Colonic mucosa (tissue), 4 donors: ENCODE results near the gene ADARB2. TPM values are rescaled to one million over a fixed set of nuclear protein-coding genes. Genes with fewer than 3 reads are reported as not detected.

ENCODE experiments used
- DNase-seq: peaks from one replicate; pipeline ENCODE4 v3.0.0-alpha.2; 2020
- H3K27ac ChIP-seq: fragments of 200-600 bp; one replicate; pipeline ENCODE4 v1.8.0; 2021
- H3K27me3 ChIP-seq: fragments of 200-600 bp; one replicate; pipeline ENCODE4 v1.8.0; 2021
- H3K36me3 ChIP-seq: fragments of 200-600 bp; one replicate; pipeline ENCODE4 v1.8.0; 2021
- H3K4me1 ChIP-seq: fragments of 200-600 bp; one replicate; pipeline ENCODE4 v1.8.0; 2021; ENCODE audit warnings: mild to moderate bottlenecking
- H3K4me3 ChIP-seq: fragments of 200-600 bp; one replicate; pipeline ENCODE4 v1.8.0; 2021
- H3K9ac ChIP-seq, 2 donors: one replicate each; pipeline ENCODE4 v1.7.0; 2013; ENCODE audit warnings: control low read depth in 2 of 2, low read depth in 2 of 2, low read length in 2 of 2
- H3K9me3 ChIP-seq: fragments of 200-600 bp; one replicate; pipeline ENCODE4 v1.8.0; 2021
- CTCF ChIP-seq: fragments of 200-600 bp; IDR thresholded peaks from one replicate; pipeline ENCODE4 v1.8.0; 2022; ENCODE audit warnings: antibody characterized with exemption, mild to moderate bottlenecking
- intact Hi-C: fragments of 100-400 bp; cut with DNase I; formaldehyde crosslinking; loops from one replicate; pipeline ENCODE4 v1.14.1; 2022
- total RNA-seq, 2 donors: library from RNA; stranded (reverse); fragmentation: NEBNext Ultra II Directional in 1 of 2; extraction: Animal tissue kit (Norgen Biotek cat#: 25700) in 1 of 2; gene quantifications; one replicate each; pipeline ENCODE4 v1.2.1, GENCODE V29; 2021
- donor health status: healthy.
- donor health status: DM: no; HTN: no; CAD: no.
- donor health status: DM: no; HTN: no; CAD: no.

Gene ADARB2
- total RNA-seq, 2 donors from 2014 or later = 0.19 TPM; not detected in 1

DNA sequence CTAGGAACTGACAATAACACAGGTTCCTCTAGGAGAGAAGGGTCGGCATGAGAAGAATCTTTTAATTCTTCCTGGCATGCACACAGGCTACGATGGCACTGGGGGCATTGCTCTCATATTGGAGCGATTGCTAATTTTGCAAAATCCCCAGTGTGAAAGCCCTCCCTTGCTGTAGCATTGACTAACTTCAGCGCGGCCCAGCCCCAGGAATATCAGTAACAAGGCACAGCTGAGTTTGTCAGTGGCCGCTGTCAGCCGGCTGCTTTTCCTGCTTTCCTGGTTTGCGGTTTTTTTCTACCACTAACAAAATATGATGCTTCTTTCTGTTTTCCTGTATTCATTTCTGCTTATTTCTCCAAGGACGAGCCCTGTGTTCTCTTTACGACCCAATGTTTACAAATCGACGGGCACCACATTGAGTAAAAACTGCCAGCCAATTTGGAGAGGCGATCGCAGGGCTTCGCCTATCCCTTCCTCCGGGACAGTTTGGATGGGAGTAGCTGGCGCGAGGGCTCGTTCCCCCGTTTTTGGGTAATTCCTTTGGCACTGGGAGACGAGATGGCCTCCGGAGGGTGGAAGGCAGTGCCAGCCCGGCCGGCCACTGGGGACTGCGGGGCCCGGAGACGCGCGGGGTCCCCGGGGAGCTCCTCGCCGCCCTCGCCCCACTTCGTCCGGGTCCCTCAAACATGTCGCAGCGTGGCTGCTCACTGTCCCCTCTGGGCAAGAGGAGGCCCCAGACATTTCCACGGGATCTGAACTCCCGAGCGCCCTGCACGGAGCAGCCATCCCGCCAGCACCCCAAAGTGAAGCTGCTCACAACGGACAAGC lies 967 bp downstream of the ADARB2 start:
- Histone ChIP-seq H3K27me3 (peaks cover 30% of the 10 kb centered on the region), H3K36me3 (no peaks in the 10 kb centered on the region), H3K9me3 (no peaks in the 10 kb centered on the region), H3K27ac (no peak overlapping the region), H3K4me3 (no peak overlapping the region), H3K9ac (no peak overlapping the region), H3K4me1 (no peaks in the 10 kb centered on the region)
- no peak for DNase-seq
- intact Hi-C loops = no loop called here
- no peak for TF ChIP-seq CTCF

DNA sequence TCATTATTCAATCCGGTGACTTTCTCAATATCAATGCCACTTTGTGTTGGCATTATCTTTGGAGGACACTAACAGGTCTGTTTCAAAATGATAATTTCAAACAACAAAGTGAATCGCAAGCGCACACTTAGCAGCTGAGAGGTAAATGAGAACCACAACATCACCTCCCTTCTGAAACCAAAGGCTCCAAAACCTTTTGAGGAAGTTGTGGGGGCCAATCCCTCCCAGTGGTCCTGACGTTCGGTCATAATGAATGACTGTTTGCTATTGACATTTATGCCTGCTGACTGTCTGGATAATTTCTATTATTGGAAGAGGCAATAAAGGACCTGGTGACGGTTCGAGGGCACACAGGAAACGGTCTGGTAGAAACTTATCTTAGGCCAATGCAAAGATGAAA lies 1.8 kb downstream of the ADARB2 start:
- H3K9me3 ChIP-seq = no peaks in the 10 kb centered on the region
- intact Hi-C loops = no loop called here
- H3K9ac ChIP-seq = no peak overlapping the region
- H3K27me3 ChIP-seq = peaks cover 30% of the 10 kb centered on the region
- no peaks in the 10 kb centered on the region for H3K4me1 ChIP-seq
- DNase-seq = no peak
- H3K27ac ChIP-seq = no peak overlapping the region
- TF ChIP-seq CTCF = no peak
- H3K36me3 ChIP-seq = no peaks in the 10 kb centered on the region
- H3K4me3 ChIP-seq = no peak overlapping the region

DNA sequence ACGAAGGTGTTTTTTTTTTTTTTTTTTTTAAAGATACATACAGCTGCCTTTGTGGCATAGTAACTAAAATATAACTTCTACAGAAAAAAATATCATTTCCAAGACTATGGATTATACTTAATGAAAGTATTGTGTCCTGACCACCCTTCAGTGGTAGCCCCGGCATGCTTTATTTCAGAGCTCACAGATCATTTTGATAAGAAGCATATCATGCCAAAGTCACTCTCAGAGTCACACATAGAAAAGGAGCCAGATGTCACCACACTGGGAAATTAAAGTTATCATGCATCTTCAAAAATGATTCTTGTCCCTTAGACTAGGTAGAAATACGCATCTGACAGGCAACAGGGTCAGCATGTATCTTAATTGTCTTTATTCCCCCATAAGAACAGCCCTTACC lies 3.0 kb downstream of the ADARB2 start:
- Histone ChIP-seq H3K9me3 (no peaks in the 10 kb centered on the region), H3K4me1 (no peaks in the 10 kb centered on the region), H3K36me3 (no peaks in the 10 kb centered on the region), H3K27me3 (peaks cover 25% of the 10 kb centered on the region), H3K9ac (no peak overlapping the region), H3K27ac (no peak overlapping the region), H3K4me3 (no peak overlapping the region)
- no peak for TF ChIP-seq CTCF
- no peak for DNase-seq
- intact Hi-C loops = no loop called here

- DNase-seq = no peak
- intact Hi-C loops = no loop called here
- no peak overlapping the region for H3K27ac ChIP-seq
- H3K9ac ChIP-seq = no peak overlapping the region
- no peaks in the 10 kb centered on the region for H3K9me3 ChIP-seq
- TF ChIP-seq CTCF = no peak
- H3K27me3 ChIP-seq = peaks cover 24% of the 10 kb centered on the region
- H3K4me1 ChIP-seq = no peaks in the 10 kb centered on the region
- H3K36me3 ChIP-seq = no peaks in the 10 kb centered on the region
- no peak overlapping the region for H3K4me3 ChIP-seq
Observed at GRCh38 chr10:1733720-1734119, 3.6 kb downstream of the ADARB2 start.

- intact Hi-C loops = no loop called here
- Histone ChIP-seq H3K4me1 (no peaks in the 10 kb centered on the region), H3K4me3 (no peak overlapping the region), H3K36me3 (no peaks in the 10 kb centered on the region), H3K9me3 (no peaks in the 10 kb centered on the region), H3K9ac (no peak overlapping the region), H3K27me3 (peaks cover 20% of the 10 kb centered on the region), H3K27ac (no peak overlapping the region)
- DNase-seq = no peak
- TF ChIP-seq CTCF = no peak
Observed at GRCh38 chr10:1732564-1732996, 4.7 kb downstream of the ADARB2 start.
